Muscle of leg (tissue), 11 donors: Measurements from ENCODE around the gene ITGAD. TPM values are rescaled to one million over a fixed set of nuclear protein-coding genes. Genes with fewer than 3 reads are reported as not detected.
A peak's percentile ranks its signal among the peaks of the same experiment; 100 is the strongest.

Source experiments
- DNase-seq: peaks from one replicate; pipeline ENCODE4 v3.0.0; 2013
- H3K27ac ChIP-seq: one replicate; pipeline ENCODE4 v1.5.1; 2013; ENCODE audit warnings: mild to moderate bottlenecking, low read length, control low read depth
- H3K27me3 ChIP-seq: one replicate; pipeline ENCODE4 v1.6.1; 2013; ENCODE audit warnings: low read length; ENCODE audit not compliant: control insufficient read depth, insufficient read depth
- H3K36me3 ChIP-seq: one replicate; pipeline ENCODE4 v1.6.1; 2013; ENCODE audit warnings: low read length; ENCODE audit not compliant: control insufficient read depth, insufficient read depth
- H3K4me1 ChIP-seq: one replicate; pipeline ENCODE4 v1.6.1; 2013; ENCODE audit warnings: low read length; ENCODE audit not compliant: control insufficient read depth, insufficient read depth
- H3K4me3 ChIP-seq: one replicate; pipeline ENCODE4 v1.5.1; 2013; ENCODE audit warnings: low read length, control low read depth
- H3K9me3 ChIP-seq: replicated peaks from 2 replicates; pipeline ENCODE4 v1.6.1; 2013; ENCODE audit warnings: low read depth, low read length; ENCODE audit not compliant: control insufficient read depth
- WGBS: methylation state at CpG from one replicate; pipeline ENCODE4 v1.1.5; 2013; ENCODE audit warnings: missing lambda C conversion rate; ENCODE audit not compliant: insufficient coverage; 5-methylcytosine and 5-hydroxymethylcytosine counted together
- polyA plus RNA-seq, 8 donors: library from polyadenylated mRNA; unstranded; fragments of 120-200 nt; gene quantifications; one replicate each; pipeline versions ENCODE4 v1.2.1 to v1.2.3, GENCODE V29; 2013; ENCODE audit warnings: inconsistent platforms in 1 of 8, low replicate concordance in 1 of 8; ENCODE audit not compliant: insufficient read length in 8 of 8, insufficient read depth in 1 of 8
- total RNA-seq: library from RNA; stranded (reverse); fragments of 120-200 nt; gene quantifications from one replicate; pipeline ENCODE4 v1.2.4, GENCODE V29; 2013

ITGAD gene
- total and polyA plus RNA-seq, 9 donors = 0.04 to 1.1 (median 0.45) TPM

DNA sequence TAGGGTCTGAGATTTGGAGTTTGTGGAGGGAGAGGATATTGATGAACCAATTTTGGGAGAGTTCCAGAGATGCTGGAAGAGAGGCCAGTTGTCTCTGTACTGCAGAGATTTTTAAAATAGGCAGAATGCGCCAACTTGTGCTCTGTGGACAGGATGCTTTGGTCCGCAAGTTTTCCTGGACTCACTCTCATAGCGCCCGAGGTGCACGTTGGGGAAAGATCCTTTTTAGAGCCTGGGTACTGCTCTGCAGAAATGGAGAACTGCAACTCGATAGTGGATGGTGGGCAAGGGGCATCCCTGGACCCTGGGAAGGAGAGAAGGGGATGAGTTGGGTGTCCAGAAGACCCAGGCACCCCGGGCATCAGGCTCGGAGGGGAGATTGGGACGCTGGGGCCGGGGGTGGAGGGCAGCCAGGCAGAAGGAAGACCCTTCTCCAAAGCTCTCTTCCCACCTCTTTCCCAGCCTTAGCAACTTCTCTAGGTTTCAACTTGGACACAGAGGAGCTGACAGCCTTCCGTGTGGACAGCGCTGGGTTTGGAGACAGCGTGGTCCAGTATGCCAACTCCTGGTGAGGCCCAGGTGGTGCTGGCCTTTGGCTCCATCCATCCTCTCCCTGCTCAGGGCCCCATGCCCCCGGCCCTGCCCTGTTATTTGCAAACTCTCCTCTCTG lies 37.6 kb upstream of the ITGAD start:
- Histone ChIP-seq H3K4me1 (peaks cover 13% of the 10 kb centered on the region), H3K27me3 (no peaks in the 10 kb centered on the region), H3K9me3 (no peaks in the 10 kb centered on the region), H3K36me3 (no peaks in the 10 kb centered on the region), H3K27ac (no peak overlapping the region), H3K4me3 (no peak overlapping the region)
- no peak for DNase-seq
- 73% methylated on average over 9 of the region's 14 CpGs for WGBS

- DNase-seq = no peak
- no peaks in the 10 kb centered on the region for H3K9me3 ChIP-seq
- 67% methylated on average over 19 of the region's 28 CpGs for WGBS
- H3K36me3 ChIP-seq = no peaks in the 10 kb centered on the region
- no peak overlapping the region for H3K27ac ChIP-seq
- H3K4me1 ChIP-seq = peaks cover 13% of the 10 kb centered on the region
- no peaks in the 10 kb centered on the region for H3K27me3 ChIP-seq
- no peak overlapping the region for H3K4me3 ChIP-seq
Observed at GRCh38 chr16:31356566-31357323, 36.4 kb upstream of the ITGAD start.

GRCh38 chr16:31357324-31358109 lies 35.6 kb upstream of the ITGAD start:
- H3K27me3 ChIP-seq = no peaks in the 10 kb centered on the region
- no peak overlapping the region for H3K4me3 ChIP-seq
- peaks cover 13% of the 10 kb centered on the region for H3K4me1 ChIP-seq
- no peaks in the 10 kb centered on the region for H3K9me3 ChIP-seq
- H3K36me3 ChIP-seq = no peaks in the 10 kb centered on the region
- peak; percentile 27 for DNase-seq
- WGBS = 60% methylated on average over 10 of the region's 18 CpGs
- H3K27ac ChIP-seq = no peak overlapping the region

DNA sequence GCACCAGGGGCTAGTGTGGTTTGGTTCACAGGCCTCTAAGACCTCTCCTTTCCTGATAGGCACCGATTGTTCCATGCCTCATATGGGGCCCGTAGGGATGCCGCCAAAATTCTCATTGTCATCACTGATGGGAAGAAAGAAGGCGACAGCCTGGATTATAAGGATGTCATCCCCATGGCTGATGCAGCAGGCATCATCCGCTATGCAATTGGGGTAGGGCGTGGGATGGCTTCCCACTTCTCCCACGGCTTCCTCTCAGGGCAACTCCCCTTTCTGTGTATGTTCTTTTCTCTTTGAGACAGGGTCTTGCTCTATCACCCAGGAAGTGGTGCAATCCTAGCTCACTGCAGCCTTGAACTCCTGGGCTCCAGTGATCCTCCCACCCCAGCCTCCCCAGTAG lies 32.9 kb upstream of the ITGAD start:
- WGBS = 85% methylated on average over 6 of the region's 7 CpGs
- Histone ChIP-seq H3K27ac (no peak overlapping the region), H3K4me3 (no peak overlapping the region), H3K36me3 (no peaks in the 10 kb centered on the region), H3K9me3 (no peaks in the 10 kb centered on the region), H3K27me3 (no peaks in the 10 kb centered on the region), H3K4me1 (peaks cover 13% of the 10 kb centered on the region)
- no peak for DNase-seq

GRCh38 chr16:31361201-31362110 lies 31.7 kb upstream of the ITGAD start:
- Histone ChIP-seq H3K9me3 (no peaks in the 10 kb centered on the region), H3K4me3 (no peak overlapping the region), H3K4me1 (peaks cover 13% of the 10 kb centered on the region), H3K27me3 (no peaks in the 10 kb centered on the region), H3K27ac (no peak overlapping the region), H3K36me3 (no peaks in the 10 kb centered on the region)
- no peak for DNase-seq
- WGBS = 79% methylated on average over 23 of the region's 28 CpGs

- H3K27ac ChIP-seq = no peak overlapping the region
- no peaks in the 10 kb centered on the region for H3K9me3 ChIP-seq
- 82% methylated on average over 19 of the region's 26 CpGs for WGBS
- DNase-seq = no peak
- no peak overlapping the region for H3K4me3 ChIP-seq
- H3K27me3 ChIP-seq = no peaks in the 10 kb centered on the region
- H3K4me1 ChIP-seq = peaks cover 6% of the 10 kb centered on the region
- H3K36me3 ChIP-seq = no peaks in the 10 kb centered on the region
Observed at GRCh38 chr16:31362476-31363405, 30.4 kb upstream of the ITGAD start.

- DNase-seq = no peak
- no peaks in the 10 kb centered on the region for H3K36me3 ChIP-seq
- H3K27ac ChIP-seq = no peak overlapping the region
- H3K9me3 ChIP-seq = no peaks in the 10 kb centered on the region
- 89% methylated on average over 5 of the region's 8 CpGs for WGBS
- H3K4me1 ChIP-seq = no peaks in the 10 kb centered on the region
- no peak overlapping the region for H3K4me3 ChIP-seq
- no peaks in the 10 kb centered on the region for H3K27me3 ChIP-seq
Observed at GRCh38 chr16:31363721-31364120, 29.4 kb upstream of the ITGAD start.

- Histone ChIP-seq H3K4me3 (no peak overlapping the region), H3K36me3 (no peaks in the 10 kb centered on the region), H3K27me3 (no peaks in the 10 kb centered on the region), H3K9me3 (no peaks in the 10 kb centered on the region), H3K27ac (no peak overlapping the region), H3K4me1 (no peaks in the 10 kb centered on the region)
- no peak for DNase-seq
- 90% methylated on average over 1 of the region's 6 CpGs for WGBS
Observed at GRCh38 chr16:31364421-31364820, 28.7 kb upstream of the ITGAD start.
